Mesangial cell (primary cell): Measurements from ENCODE around the gene OR2AE1. TPM values are rescaled to one million over a fixed set of nuclear protein-coding genes. Genes with fewer than 3 reads are reported as not detected.

Experiments
- total RNA-seq: library from RNA; depleted of rRNA; stranded (reverse); fragments of >200 nt; gene quantifications from 2 replicates; pipeline ENCODE4 v1.2.3, GENCODE V29; 2015

OR2AE1 gene
- total RNA-seq: not detected in 2 replicates

GRCh38 chr7:99876933-99877332, at the start of gene OR2AE1:
OR2AE1 (minus strand) TSS chr7:99877033; CDS start chr7:99877033, 0 bp downstream.

GRCh38 chr7:99918959-99919813, 42.4 kb upstream of the OR2AE1 start, which contains the start of gene TRIM4:
TRIM4 (minus strand) TSS chr7:99919530; CDS start chr7:99919401, 129 bp downstream.

Other genes starting within 250 kb of the OR2AE1 start
- gene CYP3A5, start 197.0 kb downstream of the OR2AE1 start, total RNA-seq: 0.16 and 3.4 TPM in 2 replicates
- gene CYP3A7, start 141.8 kb downstream of the OR2AE1 start, total RNA-seq: not detected in 2 replicates
- gene CYP3A4, start 92.8 kb downstream of the OR2AE1 start, total RNA-seq: under 0.01 TPM in 1 of 2 replicates, not detected in the other
- gene CYP3A43, start 49.0 kb downstream of the OR2AE1 start, total RNA-seq: not detected in 2 replicates
- gene TRIM4, start 42.5 kb upstream of the OR2AE1 start, total RNA-seq: 11.1 and 22.4 TPM in 2 replicates
- gene GJC3, start 52.6 kb upstream of the OR2AE1 start, total RNA-seq: not detected in 2 replicates
- 0.49 TPM in 1 of 2 replicates, not detected in the other for gene AZGP1, start 99.0 kb upstream of the OR2AE1 start, total RNA-seq
- 9.5 and 22.1 TPM in 2 replicates for gene ZKSCAN1, start 138.6 kb upstream of the OR2AE1 start, total RNA-seq
- 5.9 and 12.8 TPM in 2 replicates for gene ZSCAN21, start 172.7 kb upstream of the OR2AE1 start, total RNA-seq
- gene ZNF3, start 204.7 kb upstream of the OR2AE1 start, total RNA-seq: 14.0 and 22.6 TPM in 2 replicates
- 64.1 and 82.9 TPM in 2 replicates for gene COPS6, start 211.9 kb upstream of the OR2AE1 start, total RNA-seq
- gene MCM7, start 224.4 kb upstream of the OR2AE1 start, total RNA-seq: 43.5 and 242 TPM in 2 replicates
- 21.3 and 31.3 TPM in 2 replicates for gene AP4M1, start 224.6 kb upstream of the OR2AE1 start, total RNA-seq
- 62.0 and 104 TPM in 2 replicates for gene TAF6, start 242.3 kb upstream of the OR2AE1 start, total RNA-seq
- gene CNPY4, start 242.6 kb upstream of the OR2AE1 start, total RNA-seq: 11.2 and 12.5 TPM in 2 replicates
- gene MBLAC1, start 249.9 kb upstream of the OR2AE1 start, total RNA-seq: 2.2 and 2.8 TPM in 2 replicates